NT2/D1 (cell line): ENCODE measurements around the gene WBP2NL.
"Not testable (repeated sequence)": the region's sequence is repeated elsewhere in the genome, so short reads cannot be mapped to it uniquely, and the experiment has no call there.

Experiments used
- DNase-seq: peaks from one replicate; pipeline ENCODE4 v3.0.0-alpha.2; 2011; ENCODE audit warnings: low read depth, low spot score
- H3K27me3 ChIP-seq: 2 replicates; pipeline ENCODE4 v1.6.0; 2011; ENCODE audit warnings: mild to moderate bottlenecking; ENCODE audit not compliant: insufficient read length, insufficient read depth
- H3K36me3 ChIP-seq: 2 replicates; pipeline ENCODE4 v1.6.1; 2011; ENCODE audit warnings: mild to moderate bottlenecking, low read length, mixed read lengths; ENCODE audit not compliant: insufficient read depth, insufficient read length
- H3K4me1 ChIP-seq: 2 replicates; pipeline ENCODE4 v1.5.1; 2011; ENCODE audit not compliant: insufficient read depth, insufficient read length
- H3K4me3 ChIP-seq: 2 replicates; pipeline ENCODE4 v1.5.1; 2011; ENCODE audit warnings: low read depth; ENCODE audit not compliant: insufficient read length
- H3K9ac ChIP-seq: 2 replicates; pipeline ENCODE4 v1.6.0; 2011; ENCODE audit warnings: low read depth; ENCODE audit not compliant: insufficient read length
- H3K9me3 ChIP-seq: 2 replicates; pipeline ENCODE4 v1.5.1; 2011; ENCODE audit warnings: mild to moderate bottlenecking, low read length; ENCODE audit not compliant: insufficient read depth
- SUZ12 ChIP-seq: IDR thresholded peaks from 2 replicates; pipeline ENCODE4 v1.6.1; 2011; ENCODE audit not compliant: insufficient read length, insufficient read depth; ENCODE audit errors: extremely low read depth
- YY1 ChIP-seq: IDR thresholded peaks from 2 replicates; pipeline ENCODE4 v1.6.1; 2011; ENCODE audit not compliant: insufficient read length, insufficient read depth
- ZNF274 ChIP-seq: IDR thresholded peaks from 2 replicates; pipeline ENCODE4 v1.6.1; 2011; ENCODE audit warnings: mild to moderate bottlenecking, low read depth, low read length

Gene WBP2NL, protein sequence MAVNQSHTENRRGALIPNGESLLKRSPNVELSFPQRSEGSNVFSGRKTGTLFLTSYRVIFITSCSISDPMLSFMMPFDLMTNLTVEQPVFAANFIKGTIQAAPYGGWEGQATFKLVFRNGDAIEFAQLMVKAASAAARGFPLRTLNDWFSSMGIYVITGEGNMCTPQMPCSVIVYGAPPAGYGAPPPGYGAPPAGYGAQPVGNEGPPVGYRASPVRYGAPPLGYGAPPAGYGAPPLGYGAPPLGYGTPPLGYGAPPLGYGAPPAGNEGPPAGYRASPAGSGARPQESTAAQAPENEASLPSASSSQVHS

DNA sequence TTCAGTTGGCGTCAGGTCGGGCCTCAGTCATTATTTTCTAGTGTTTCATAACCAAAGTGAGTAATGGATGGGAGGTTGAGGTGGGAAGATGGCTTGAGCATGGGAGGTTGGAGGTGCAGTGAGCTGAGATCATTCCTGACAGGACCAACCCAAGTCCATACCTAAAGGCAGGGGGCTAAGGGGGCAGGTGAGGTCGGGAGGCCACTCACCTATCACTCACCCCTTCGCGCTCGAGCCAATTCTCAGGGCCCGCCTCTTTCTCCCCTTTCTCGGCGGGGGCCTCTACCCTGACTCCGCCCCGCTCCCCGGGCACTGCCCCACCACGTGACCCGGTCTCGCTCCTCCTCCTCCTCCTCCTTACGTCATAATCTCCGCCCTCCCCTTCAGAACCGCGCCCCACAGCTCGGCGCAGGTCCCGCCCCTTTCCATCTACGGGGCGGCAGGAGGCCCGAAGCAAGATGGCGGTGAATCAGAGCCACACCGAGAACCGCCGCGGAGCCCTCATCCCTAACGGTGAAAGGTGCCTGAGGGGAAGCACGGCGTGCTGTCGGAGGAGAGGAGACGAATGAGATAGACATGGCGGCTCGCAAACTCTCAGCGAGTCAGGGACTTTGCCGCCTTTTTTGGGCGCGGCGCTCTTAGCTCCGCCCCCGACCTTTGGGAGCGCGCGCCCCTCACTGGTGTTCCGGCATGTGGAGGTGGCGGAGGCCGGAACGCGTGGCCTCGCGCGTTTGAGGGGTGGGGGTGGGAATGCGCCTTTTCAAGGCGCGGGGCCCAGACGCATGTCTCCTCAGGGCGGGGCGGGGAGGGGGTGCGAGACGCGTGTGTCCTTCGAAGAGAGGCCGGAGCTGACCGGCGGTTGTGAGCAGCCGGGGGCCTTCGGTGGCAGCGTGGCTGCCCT, at the start of gene WBP2NL:
WBP2NL (plus strand) TSS at position 428 of the 901 bp plus-strand sequence; CDS start at position 459, 31 bp downstream.
- H3K9ac ChIP-seq: no peak within 1 kb of the TSS
- no peak for TF ChIP-seq YY1
- no peak for TF ChIP-seq SUZ12
- no peak for TF ChIP-seq ZNF274
- no peaks in the 10 kb centered on the region for H3K4me1 ChIP-seq
- no peak within 1 kb of the TSS for H3K4me3 ChIP-seq
- DNase-seq: peak; percentile 42
- peaks cover 4% of the 10 kb centered on the region for H3K27me3 ChIP-seq
- H3K36me3 ChIP-seq: no peaks in the 10 kb centered on the region
- no peaks in the 10 kb centered on the region for H3K9me3 ChIP-seq

DNA sequence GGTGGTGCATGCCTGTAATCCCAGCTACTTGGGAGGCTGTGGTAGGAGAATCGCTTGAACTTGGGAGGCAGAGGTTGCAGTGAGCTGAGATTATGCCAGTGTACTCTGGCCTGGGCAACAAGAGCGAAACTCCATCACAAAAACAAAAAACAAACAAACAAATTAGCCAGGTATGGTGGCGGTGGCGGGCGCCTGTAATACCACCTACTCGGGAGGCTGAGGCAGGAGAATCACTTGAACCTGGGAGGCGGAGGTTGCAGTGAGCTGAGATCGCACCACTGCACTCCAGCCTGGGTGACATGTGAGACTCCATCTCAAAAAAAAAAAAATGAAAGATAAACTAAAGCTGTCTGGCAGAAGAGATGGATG, 49.7 kb upstream of the WBP2NL start:
- Histone ChIP-seq H3K4me1 (peaks cover 22% of the 10 kb centered on the region), H3K36me3 (peaks cover 16% of the 10 kb centered on the region)
- H3K9ac ChIP-seq, DNase-seq, H3K9me3 ChIP-seq, H3K4me3 ChIP-seq, H3K27me3 ChIP-seq: not testable (repeated sequence)

DNA sequence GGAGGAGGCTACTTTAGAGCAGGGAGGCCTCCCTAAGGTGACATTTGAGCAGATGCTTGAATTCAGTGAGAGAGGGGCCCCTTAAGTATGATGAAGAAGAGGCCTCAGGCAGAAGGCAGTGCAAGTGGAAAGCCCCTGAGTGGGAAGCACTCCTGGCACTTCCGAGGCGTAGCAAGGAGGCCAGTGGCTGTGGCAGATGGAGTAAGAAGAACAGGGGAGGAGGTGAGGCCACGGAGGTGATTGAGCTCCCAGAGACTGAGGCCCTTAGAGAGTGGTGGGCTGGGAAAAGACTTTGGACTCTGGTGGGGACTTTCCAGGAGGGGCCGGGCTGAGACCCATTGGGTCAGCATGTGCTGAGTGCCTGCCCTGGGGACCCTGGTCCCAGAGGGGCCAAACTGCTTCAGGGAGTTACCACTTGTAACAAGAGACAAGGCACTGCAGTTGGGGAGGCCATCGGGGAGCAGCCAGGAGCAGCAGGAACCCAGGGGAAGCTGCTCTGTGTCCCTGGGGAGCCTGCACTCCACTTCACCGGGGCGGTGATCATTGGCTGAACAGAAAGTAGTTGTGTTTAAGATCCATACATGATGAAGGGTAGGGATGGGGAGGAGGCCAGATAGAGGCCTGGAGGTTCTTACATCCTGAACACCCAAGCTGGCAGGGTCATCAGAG, 49.2 kb upstream of the WBP2NL start:
- no peak for DNase-seq
- Histone ChIP-seq H3K4me1 (peaks cover 23% of the 10 kb centered on the region), H3K9ac (no peak overlapping the region), H3K9me3 (no peaks in the 10 kb centered on the region), H3K27me3 (no peaks in the 10 kb centered on the region), H3K36me3 (peaks cover 12% of the 10 kb centered on the region), H3K4me3 (no peak overlapping the region)
- TF ChIP-seq ZNF274: no peak
- TF ChIP-seq YY1: no peak

DNA sequence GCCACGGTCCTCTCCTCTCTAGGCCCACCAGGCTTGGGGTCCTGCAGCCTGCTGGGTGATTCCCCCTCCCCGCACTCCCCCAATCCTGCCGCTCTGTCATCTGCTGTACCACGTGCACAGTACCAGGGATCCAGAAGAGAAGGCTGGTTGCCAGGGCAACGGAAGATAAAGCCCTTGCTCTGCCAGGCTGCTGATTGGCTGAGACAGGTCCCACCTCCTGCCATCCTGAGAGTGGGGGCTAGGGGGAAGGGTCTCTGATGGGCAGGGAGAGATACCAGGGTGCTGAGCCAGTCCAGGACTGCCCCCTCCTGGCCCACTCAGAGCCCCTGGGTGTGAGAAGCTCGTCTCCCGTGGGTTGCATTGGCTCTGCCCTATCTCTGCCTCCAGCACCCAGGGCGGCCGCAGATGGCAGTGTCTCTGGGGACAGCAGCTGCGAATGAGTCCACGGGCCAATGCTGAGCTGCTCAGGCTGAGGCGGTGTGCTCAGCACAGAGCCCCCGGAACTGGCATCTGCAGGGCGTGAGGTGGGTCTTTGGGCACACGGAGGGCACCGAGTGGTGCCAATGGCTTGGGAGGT, 46.6 kb upstream of the WBP2NL start, which contains the start of gene SMIM45:
SMIM45 (plus strand) TSS at position 253 of the 577 bp plus-strand sequence.
- no peaks in the 10 kb centered on the region for H3K27me3 ChIP-seq
- H3K36me3 ChIP-seq: no peaks in the 10 kb centered on the region
- H3K9me3 ChIP-seq: no peaks in the 10 kb centered on the region; the same call in 1 of the 2 replicates
- DNase-seq: no peak
- H3K9ac ChIP-seq: no peak within 1 kb of the TSS
- TF ChIP-seq YY1: no peak
- TF ChIP-seq SUZ12: no peak
- no peak for TF ChIP-seq ZNF274
- peaks cover 25% of the 10 kb centered on the region for H3K4me1 ChIP-seq
- no peak within 1 kb of the TSS for H3K4me3 ChIP-seq

DNA sequence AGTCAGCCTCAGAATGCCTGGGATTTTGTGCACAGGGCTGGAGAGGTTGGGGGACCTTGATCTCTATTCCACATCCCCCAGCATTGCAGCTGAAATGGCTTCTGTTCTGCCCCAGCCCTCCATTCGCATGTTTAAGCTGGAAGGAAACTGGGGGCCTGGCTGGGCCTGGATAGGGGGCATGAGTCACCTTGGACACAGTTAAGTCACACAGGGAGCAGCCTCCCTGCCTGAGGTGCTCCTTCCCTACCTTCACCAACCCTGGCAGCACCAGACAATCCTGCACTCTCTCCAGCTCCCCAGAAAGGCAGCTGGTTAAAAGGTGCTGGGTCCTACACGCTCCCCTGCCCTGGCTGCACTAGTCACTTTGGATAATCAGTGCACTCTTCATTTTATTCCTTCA, 45.9 kb upstream of the WBP2NL start:
- Histone ChIP-seq H3K4me3 (no peak overlapping the region), H3K4me1 (peaks cover 27% of the 10 kb centered on the region), H3K9ac (no peak overlapping the region), H3K9me3 (no peaks in the 10 kb centered on the region; the same call in 1 of the 2 replicates), H3K27me3 (no peaks in the 10 kb centered on the region), H3K36me3 (no peaks in the 10 kb centered on the region)
- no peak for DNase-seq
- TF ChIP-seq YY1 (no peak), ZNF274 (no peak), SUZ12 (no peak)

DNA sequence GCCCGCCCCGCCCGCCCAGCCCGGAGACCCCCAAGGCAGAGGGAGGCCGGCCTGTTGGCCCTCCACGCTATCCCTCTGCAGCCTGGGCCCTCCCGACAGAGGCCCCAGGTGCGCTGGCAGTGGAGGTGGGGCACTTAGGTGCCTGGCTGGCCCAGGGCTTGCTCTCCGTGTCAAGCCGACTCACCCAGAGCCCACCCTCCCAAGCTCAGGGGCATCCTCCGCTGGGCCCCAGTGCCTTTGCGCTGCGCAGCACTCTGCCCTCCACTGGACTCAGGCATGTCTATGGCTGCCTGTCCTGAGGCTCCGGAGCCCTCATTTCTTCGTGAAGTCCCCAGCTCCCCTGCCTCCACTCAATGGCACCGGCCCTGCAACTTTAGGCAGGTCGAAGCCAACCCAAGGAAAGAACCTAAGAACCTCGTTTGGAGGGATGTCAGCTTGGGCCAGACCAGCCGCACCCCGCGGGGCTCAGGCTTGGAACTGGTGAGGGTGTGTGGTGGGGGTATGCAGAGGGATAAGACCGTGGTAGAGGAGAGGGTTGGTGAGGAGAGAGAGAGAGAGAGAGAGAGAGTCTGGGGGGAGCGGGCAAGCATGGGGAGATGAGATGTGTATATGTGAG, 40.5 kb upstream of the WBP2NL start:
- no peak overlapping the region for H3K9ac ChIP-seq
- no peaks in the 10 kb centered on the region; the same call in 1 of the 2 replicates for H3K9me3 ChIP-seq
- DNase-seq: no peak
- TF ChIP-seq SUZ12 (no peak), YY1 (no peak), ZNF274 (no peak)
- H3K4me1 ChIP-seq: peaks cover 17% of the 10 kb centered on the region
- H3K4me3 ChIP-seq: no peak overlapping the region
- H3K27me3 ChIP-seq: no peaks in the 10 kb centered on the region
- no peaks in the 10 kb centered on the region for H3K36me3 ChIP-seq
